HG03575 (cell line): ENCODE data around the gene RAC3.

ENCODE experiments used
- ATAC-seq: cut with Tn5 transposase; IDR thresholded peaks from one replicate; pipeline ENCODE4 v1.9.1; 2021; ENCODE audit not compliant: unreplicated experiment, insufficient number of reproducible peaks, low FRiP score; ENCODE audit errors: extremely low read depth

The RAC3 gene

DNA sequence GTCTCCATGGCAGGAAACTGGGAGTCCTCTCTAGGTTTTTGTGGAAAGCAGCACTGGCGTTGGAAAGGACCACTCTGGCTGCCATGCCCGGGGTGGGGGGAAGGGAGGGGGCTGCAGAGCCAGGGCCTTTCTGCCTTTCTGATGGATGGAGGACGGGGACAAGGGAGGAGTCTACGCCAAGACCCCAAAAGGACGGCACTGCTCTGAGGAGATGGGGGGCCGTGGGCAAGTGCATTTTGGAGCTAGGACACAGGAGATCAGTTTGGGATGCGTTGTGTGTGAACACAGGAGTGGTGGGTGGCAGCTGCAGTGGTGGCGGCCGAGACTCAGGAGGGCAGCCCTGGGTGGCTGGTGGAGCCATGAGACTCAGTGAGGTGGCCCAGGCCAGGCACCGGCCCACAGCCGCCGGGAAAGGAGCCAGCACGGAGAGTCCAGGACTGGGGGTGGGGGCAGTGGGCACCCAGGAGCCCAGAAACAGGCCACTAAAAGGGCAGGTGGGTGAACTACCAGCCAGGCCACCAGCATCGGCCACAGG is 10.8 kb upstream of the RAC3 start:
- ATAC-seq, result no peak

- ATAC-seq, result no peak
Observed at GRCh38 chr17:82021107-82021899, 10.2 kb upstream of the RAC3 start.

GRCh38 chr17:82021900-82022309 is 9.6 kb upstream of the RAC3 start:
- no peak for ATAC-seq

DNA sequence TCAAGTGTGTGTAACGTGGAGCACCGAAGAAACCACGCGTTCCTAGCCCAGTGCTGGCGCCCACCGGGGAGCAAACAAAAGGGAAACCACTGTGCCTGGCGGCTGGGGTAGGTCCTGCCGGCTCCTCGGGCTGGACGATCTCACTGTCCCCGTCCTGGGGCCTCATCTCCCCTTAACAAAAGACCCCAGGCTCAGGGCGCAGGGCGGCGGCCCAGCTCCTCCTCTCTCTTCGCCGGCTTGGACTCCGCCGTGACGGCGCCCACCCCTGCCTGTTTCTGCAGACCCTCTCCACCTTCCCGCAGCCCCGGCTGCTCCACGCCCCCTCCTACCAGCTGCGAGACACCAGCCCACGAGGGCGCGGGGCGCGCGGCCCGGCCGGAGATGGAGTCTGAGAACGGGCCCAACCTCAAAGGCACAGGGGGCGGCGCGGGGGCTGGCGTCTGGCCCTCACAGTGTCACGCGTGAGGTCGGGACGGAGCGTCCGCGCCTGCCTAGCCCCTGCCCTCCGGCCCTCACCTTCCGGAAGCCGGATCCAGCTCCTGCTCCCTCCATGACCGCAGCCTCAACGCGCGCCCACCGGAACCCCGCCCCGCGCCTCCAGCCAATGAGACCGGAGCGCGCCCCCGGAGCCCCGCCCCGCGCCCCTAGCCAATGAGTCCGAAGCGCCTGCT is 9.0 kb upstream of the RAC3 start, which contains the start of gene CENPX:
TSS of gene CENPX (minus strand) at position 569 of the 671 bp plus-strand sequence. CDS start at position 552, 17 bp downstream.
- ATAC-seq, result peak; percentile 15

- ATAC-seq, result peak; percentile 74
Observed at GRCh38 chr17:82022981-82023446, 8.5 kb upstream of the RAC3 start, which contains the start of gene LRRC45. Gene LRRC45 (plus strand): TSS chr17:82023305. CDS start chr17:82023644, 339 bp downstream.

DNA sequence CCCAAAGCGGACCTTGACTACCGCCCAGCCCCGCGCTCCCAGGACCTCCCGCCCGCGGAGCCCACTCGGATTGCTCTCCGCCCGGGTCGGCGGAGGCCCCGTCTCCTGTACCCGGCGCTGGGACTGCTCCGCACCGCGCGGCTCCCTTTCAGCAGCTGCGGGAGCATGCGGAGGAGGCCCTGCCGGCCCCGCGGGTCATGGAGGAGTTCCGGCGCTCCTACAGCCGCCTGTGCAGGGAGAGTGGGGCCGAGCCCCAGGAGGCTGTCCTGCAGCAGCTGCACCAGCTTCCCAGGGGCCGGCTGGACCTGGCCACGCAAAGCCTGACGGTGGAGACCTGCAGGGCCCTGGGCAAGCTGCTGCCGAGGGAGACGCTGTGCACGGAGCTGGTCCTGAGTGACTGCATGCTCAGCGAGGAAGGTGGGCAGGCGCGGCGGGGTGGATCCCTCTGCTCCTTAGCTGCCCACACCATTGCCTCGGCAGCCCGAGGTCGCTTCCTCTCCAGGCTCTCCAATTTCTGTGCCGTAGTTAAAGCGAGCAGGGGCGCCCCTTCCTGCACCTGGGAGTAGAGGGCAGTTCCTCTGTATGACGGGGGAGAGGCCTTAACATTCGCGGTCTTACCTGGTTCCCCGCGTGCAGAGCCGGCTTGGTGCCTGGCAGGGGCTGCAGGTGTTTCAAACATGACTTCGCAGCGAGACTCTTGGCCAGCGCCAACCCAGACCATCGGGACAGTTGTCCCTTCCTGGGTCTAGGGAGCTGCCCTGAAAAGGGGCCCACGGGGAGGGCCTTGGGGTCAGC is 7.8 kb upstream of the RAC3 start:
- no peak for ATAC-seq

- ATAC-seq, result no peak
Observed at GRCh38 chr17:82024859-82025258, 6.6 kb upstream of the RAC3 start.

GRCh38 chr17:82025401-82026107 is 5.9 kb upstream of the RAC3 start:
- no peak for ATAC-seq

DNA sequence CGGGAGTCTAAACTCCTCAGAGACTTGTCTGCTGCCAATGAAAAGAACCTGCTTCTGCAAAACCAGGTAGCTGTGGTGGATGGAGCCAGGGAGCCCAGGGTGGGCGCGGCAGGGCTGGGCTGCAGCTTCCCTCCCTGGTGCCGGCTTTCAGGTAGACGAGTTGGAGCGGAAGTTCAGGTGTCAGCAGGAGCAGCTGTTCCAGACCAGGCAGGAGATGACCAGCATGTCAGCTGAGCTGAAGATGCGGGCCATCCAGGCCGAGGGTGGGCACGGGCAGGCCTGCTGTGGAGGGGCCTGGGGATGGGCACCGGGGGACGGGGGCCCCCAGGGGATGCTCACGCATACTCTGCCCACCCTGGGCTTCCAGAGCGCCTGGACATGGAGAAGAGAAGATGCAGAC is 3.2 kb upstream of the RAC3 start:
- ATAC-seq, result no peak

- no peak for ATAC-seq
Observed at GRCh38 chr17:82028966-82029365, 2.5 kb upstream of the RAC3 start.

DNA sequence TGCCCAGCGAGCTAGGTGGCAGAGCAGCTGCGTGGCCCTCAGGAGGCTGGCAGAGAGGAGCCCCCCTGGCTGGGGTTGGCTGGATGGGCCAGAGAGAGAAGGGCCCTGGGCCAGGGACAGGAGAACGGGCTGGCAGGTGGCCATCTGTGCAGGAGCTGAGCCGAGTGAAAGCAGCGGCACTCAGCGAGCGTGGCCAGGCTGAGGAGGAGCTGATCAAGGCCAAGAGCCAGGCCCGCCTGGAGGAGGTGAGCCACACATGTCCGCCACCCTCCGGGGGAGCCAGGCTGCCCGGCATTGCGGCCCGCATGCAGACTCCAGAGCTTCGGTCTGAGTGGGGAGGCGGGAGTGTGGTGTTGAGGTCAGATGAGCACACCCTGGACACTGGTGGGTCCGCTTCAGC is 2.1 kb upstream of the RAC3 start:
- ATAC-seq, result no peak

DNA sequence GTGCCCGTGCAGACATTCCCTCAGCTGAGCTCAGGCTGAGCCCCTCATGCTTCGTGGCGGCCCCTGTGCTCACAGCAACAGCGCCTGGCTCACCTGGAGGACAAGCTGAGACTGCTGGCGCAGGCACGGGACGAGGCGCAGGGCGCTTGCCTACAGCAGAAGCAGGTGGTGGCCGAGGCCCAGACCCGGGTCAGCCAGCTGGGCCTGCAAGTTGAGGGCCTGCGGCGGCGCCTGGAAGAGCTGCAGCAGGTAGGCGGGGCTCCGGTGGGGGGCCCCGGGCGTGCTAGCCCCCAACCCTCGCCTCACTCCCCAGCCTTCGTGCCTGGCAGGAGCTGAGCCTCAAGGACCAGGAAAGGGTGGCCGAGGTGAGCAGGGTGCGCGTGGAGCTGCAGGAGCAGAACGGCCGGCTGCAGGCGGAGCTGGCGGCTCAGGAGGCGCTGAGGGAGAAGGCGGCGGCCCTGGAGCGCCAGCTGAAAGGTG is 1.4 kb upstream of the RAC3 start:
- ATAC-seq, result no peak

DNA sequence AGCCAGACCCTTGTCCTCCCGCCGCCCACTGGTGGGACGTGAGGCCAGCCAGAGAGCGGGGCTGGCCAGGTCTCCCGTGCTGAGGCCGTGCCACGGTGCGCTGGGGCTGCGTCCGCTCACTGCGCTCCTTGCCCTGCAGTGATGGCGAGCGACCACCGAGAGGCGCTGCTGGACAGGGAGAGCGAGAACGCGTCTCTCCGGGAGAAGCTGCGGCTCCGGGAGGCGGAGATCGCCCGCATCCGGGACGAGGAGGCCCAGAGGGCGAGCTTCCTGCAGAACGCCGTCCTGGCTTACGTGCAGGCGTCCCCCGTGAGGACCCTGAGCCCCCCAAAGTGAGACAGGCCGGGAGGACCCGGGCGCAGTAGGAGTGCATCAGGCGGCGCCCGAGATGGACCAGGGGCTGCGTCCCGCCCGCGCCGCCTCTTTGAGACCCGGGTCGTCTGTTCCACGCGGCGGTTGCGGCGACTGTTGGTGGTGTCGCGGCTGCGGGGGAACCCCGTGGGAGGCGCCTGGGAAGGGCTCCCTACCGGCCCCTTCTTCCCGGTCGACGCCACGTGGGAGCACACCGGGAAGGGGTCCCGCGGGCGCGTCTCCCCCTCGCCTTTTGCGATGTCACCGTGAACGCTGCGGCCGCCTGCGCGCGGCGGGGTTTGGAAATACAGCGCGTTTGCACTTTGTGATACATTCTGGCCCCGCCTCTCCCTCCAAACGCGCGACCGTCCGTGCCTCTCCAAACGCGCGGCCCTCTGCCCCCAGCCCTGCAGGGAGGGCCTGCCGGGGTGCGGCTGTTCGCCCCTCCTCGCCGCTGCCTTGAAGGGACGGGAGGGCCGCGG is 792 bp upstream of the RAC3 start:
- no peak for ATAC-seq

DNA sequence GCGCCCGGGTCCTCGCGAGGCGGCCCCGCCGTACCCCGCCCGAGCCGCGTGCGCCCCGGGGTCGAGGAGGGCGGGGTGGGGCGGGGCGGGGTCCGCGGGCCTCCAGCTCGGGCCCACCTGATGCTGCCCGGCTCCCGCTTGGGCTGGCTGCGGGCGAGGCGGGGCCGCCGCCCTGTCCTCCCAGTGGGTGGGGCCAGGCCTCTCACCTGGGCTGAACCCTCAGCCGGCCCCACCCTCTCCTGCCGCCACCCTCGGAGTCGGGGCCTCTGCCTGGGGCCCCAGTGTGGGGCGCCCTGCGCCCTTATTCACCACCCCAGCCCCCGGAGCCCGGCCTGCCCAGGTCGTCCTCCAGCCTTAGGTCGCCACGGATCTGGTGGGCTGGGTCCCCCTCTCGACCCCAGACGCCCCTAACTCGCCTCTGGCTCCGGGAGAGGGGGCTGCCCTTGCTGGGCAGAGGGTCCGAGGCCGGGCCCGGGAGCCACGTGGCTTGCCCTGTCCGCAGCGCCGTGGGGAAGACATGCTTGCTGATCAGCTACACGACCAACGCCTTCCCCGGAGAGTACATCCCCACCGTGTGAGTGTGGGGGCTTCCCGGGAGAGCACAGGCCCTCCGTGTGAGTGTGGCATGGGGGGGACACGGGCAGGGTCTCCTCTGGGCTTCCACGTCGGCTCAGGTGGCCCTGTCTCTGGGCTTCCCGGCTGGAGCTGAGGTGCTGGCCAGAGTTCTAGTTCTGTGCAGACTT is 578 bp downstream of the RAC3 start:
- ATAC-seq, result no peak

DNA sequence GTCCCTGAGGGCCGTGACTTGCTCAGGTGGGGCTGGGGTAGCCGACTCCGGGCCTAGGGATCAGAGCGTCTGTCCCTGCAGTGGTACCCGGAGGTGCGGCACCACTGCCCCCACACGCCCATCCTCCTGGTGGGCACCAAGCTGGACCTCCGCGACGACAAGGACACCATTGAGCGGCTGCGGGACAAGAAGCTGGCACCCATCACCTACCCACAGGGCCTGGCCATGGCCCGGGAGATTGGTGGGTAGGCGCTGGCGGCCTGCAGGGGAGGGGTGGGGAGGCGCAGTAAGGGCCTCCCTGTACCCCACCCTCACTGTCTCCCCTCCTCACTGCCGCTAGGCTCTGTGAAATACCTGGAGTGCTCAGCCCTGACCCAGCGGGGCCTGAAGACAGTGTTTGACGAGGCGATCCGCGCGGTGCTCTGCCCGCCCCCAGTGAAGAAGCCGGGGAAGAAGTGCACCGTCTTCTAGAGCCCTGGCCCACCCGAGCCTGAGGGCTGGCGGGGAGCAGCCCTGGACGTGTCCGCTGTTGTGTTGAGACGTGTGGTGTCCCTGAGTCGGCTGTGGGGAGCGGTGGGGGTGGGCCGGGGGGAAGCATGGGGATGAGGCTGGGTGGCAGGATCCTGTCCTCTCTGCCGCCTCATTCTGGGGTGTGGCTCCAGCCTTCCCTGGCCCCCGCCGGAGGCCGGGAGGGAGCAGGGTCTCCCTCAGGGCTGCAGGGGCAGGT is 2.0 kb downstream of the RAC3 start:
- no peak for ATAC-seq

- ATAC-seq, result no peak
Observed at GRCh38 chr17:82034371-82035011, 3.0 kb downstream of the RAC3 start.
